Measurements from ENCODE around the gene CROCC.

The CROCC gene

GRCh38 chr1:17014671-17015567, 93.2 kb downstream of the CROCC start:
- no peak for DNase-seq

- no peak for DNase-seq
These were observed 94.6 kb downstream of the CROCC start for GRCh38 chr1:17016317-17016661.

- no peak for DNase-seq
These were observed 95.7 kb downstream of the CROCC start for GRCh38 chr1:17017435-17017834.

GRCh38 chr1:17018849-17019248, 97.1 kb downstream of the CROCC start:
- DNase-seq = no peak

GRCh38 chr1:17020502-17020901, 98.8 kb downstream of the CROCC start:
- DNase-seq = no peak

- no peak for DNase-seq
These were observed 100.2 kb downstream of the CROCC start for GRCh38 chr1:17021896-17022295.

Data from bone marrow (tissue), 2 donors.